ENCODE data around the gene HIC1.

The HIC1 gene

DNA sequence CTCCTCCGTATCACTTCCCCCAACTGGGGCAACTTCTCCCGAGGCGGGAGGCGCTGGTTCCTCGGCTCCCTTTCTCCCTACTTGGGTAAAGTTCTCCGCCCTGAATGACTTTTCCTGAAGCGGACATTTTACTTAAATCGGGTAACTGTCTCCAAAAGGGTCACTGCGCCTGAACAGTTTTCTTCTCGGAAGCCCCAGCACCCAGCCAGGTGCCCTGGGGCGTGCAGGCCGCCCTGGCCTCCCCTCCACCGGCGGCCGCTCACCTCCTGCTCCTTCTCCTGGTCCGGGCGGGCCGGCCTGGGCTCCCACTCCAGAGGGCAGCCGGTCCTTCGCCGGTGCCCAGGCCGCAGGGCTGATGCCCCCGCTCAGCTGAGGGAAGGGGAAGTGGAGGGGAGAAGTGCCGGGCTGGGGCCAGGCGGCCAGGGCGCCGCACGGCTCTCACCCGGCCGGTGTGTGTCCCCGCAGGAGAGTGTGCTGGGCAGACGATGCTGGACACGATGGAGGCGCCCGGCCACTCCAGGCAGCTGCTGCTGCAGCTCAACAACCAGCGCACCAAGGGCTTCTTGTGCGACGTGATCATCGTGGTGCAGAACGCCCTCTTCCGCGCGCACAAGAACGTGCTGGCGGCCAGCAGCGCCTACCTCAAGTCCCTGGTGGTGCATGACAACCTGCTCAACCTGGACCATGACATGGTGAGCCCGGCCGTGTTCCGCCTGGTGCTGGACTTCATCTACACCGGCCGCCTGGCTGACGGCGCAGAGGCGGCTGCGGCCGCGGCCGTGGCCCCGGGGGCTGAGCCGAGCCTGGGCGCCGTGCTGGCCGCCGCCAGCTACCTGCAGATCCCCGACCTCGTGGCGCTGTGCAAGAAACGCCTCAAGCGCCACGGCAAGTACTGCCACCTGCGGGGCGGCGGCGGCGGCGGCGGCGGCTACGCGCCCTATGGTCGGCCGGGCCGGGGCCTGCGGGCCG lies 1.6 kb downstream of the HIC1 start:
- peak overlapping the region; percentile 47 to 63 for H3K4me3 ChIP-seq (ENCODE audit: low read depth in 1 of 2, low read length in 1 of 2)
- H3K9me3 ChIP-seq = no peaks in the 10 kb centered on the region
- TF ChIP-seq, protein P1, sequence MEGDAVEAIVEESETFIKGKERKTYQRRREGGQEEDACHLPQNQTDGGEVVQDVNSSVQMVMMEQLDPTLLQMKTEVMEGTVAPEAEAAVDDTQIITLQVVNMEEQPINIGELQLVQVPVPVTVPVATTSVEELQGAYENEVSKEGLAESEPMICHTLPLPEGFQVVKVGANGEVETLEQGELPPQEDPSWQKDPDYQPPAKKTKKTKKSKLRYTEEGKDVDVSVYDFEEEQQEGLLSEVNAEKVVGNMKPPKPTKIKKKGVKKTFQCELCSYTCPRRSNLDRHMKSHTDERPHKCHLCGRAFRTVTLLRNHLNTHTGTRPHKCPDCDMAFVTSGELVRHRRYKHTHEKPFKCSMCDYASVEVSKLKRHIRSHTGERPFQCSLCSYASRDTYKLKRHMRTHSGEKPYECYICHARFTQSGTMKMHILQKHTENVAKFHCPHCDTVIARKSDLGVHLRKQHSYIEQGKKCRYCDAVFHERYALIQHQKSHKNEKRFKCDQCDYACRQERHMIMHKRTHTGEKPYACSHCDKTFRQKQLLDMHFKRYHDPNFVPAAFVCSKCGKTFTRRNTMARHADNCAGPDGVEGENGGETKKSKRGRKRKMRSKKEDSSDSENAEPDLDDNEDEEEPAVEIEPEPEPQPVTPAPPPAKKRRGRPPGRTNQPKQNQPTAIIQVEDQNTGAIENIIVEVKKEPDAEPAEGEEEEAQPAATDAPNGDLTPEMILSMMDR (IDR thresholded peaks at IDR 0.05) = no peak
- peaks cover 69% of the 10 kb centered on the region for H3K27me3 ChIP-seq
- peaks cover 67 to 82% of the 10 kb centered on the region in 2 experiments for H3K4me1 ChIP-seq (ENCODE audit: control insufficient read depth in 1 of 2, insufficient read depth in 1 of 2, low read depth in 1 of 2, low read length in 1 of 2)
- H3K36me3 ChIP-seq = peaks cover 5% of the 10 kb centered on the region
- peak overlapping the region; percentile 60 for H3K27ac ChIP-seq

DNA sequence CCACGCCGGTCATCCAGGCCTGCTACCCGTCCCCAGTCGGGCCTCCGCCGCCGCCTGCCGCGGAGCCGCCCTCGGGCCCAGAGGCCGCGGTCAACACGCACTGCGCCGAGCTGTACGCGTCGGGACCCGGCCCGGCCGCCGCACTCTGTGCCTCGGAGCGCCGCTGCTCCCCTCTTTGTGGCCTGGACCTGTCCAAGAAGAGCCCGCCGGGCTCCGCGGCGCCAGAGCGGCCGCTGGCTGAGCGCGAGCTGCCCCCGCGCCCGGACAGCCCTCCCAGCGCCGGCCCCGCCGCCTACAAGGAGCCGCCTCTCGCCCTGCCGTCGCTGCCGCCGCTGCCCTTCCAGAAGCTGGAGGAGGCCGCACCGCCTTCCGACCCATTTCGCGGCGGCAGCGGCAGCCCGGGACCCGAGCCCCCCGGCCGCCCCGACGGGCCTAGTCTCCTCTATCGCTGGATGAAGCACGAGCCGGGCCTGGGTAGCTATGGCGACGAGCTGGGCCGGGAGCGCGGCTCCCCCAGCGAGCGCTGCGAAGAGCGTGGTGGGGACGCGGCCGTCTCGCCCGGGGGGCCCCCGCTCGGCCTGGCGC lies 2.4 kb downstream of the HIC1 start:
- Histone ChIP-seq H3K9me3 (no peaks in the 10 kb centered on the region), H3K27ac (no peak overlapping the region), H3K4me1 (ENCODE audit: control insufficient read depth in 1 of 2, insufficient read depth in 1 of 2, low read depth in 1 of 2, low read length in 1 of 2) (peaks cover 67 to 81% of the 10 kb centered on the region in 2 experiments), H3K4me3 (ENCODE audit: low read depth in 1 of 2, low read length in 1 of 2) (peak overlapping the region; percentile 38 to 47), H3K27me3 (peaks cover 61% of the 10 kb centered on the region), H3K36me3 (peaks cover 5% of the 10 kb centered on the region)
- TF ChIP-seq, protein P1 (IDR thresholded peaks at IDR 0.05) = no peak

DNA sequence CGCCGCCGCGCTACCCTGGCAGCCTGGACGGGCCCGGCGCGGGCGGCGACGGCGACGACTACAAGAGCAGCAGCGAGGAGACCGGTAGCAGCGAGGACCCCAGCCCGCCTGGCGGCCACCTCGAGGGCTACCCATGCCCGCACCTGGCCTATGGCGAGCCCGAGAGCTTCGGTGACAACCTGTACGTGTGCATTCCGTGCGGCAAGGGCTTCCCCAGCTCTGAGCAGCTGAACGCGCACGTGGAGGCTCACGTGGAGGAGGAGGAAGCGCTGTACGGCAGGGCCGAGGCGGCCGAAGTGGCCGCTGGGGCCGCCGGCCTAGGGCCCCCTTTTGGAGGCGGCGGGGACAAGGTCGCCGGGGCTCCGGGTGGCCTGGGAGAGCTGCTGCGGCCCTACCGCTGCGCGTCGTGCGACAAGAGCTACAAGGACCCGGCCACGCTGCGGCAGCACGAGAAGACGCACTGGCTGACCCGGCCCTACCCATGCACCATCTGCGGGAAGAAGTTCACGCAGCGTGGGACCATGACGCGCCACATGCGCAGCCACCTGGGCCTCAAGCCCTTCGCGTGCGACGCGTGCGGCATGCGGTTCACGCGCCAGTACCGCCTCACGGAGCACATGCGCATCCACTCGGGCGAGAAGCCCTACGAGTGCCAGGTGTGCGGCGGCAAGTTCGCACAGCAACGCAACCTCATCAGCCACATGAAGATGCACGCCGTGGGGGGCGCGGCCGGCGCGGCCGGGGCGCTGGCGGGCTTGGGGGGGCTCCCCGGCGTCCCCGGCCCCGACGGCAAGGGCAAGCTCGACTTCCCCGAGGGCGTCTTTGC lies 3.1 kb downstream of the HIC1 start:
- peak overlapping the region; percentile 83 for H3K27ac ChIP-seq
- H3K27me3 ChIP-seq = peaks cover 57% of the 10 kb centered on the region
- TF ChIP-seq, protein P1 (IDR thresholded peaks at IDR 0.05) = no peak
- H3K4me1 ChIP-seq (ENCODE audit: control insufficient read depth in 1 of 2, insufficient read depth in 1 of 2, low read depth in 1 of 2, low read length in 1 of 2) = peaks cover 67 to 81% of the 10 kb centered on the region in 2 experiments
- peaks cover 10% of the 10 kb centered on the region for H3K36me3 ChIP-seq
- H3K9me3 ChIP-seq = no peaks in the 10 kb centered on the region
- peak overlapping the region; percentile 65 to 85 for H3K4me3 ChIP-seq (ENCODE audit: low read depth in 1 of 2, low read length in 1 of 2)

DNA sequence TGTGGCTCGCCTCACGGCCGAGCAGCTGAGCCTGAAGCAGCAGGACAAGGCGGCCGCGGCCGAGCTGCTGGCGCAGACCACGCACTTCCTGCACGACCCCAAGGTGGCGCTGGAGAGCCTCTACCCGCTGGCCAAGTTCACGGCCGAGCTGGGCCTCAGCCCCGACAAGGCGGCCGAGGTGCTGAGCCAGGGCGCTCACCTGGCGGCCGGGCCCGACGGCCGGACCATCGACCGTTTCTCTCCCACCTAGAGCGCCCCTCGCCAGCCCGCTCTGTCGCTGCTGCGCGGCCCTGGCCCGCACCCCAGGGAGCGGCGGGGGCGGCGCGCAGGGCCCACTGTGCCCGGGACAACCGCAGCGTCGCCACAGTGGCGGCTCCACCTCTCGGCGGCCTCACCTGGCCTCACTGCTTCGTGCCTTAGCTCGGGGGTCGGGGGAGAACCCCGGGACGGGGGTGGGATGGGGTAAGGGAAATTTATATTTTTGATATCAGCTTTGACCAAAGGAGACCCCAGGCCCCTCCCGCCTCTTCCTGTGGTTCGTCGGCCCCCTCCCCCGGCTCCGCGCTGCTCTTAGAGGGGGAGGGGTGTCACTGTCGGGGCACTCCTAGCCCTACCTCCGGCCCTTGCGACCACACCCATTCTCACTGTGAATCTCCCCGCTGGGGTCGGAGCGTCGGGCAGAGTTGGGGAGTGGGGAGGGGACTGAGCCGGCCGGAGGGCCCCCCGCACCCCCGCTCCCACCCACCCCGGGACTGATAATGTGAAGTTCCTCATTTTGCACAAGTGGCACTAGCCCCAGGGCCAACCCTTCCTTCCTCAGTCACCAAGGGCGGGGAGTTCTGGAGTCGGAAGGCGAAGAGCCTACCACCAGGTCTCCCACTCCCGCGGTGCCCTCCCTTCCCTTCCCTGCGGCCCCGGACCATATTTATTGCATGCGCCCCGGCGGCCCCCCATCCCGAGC lies 4.0 kb downstream of the HIC1 start:
- peaks cover 19% of the 10 kb centered on the region for H3K36me3 ChIP-seq
- H3K4me1 ChIP-seq (ENCODE audit: control insufficient read depth in 1 of 2, insufficient read depth in 1 of 2, low read depth in 1 of 2, low read length in 1 of 2) = peaks cover 60 to 73% of the 10 kb centered on the region in 2 experiments
- TF ChIP-seq, protein P1 (IDR thresholded peaks at IDR 0.05) = peak; percentile 93
- H3K9me3 ChIP-seq = no peaks in the 10 kb centered on the region
- H3K27me3 ChIP-seq = peaks cover 48% of the 10 kb centered on the region
- H3K27ac ChIP-seq = peak overlapping the region; percentile 83
- peak overlapping the region; percentile 65 to 85 for H3K4me3 ChIP-seq (ENCODE audit: low read depth in 1 of 2, low read length in 1 of 2)

All from neutrophil (primary cell).